ENCODE results near the gene SNX10. TPM values are rescaled to one million over a fixed set of nuclear protein-coding genes. Genes with fewer than 3 reads are reported as not detected.
A peak's percentile ranks its signal among the peaks of the same experiment; 100 is the strongest.

The SNX10 gene
- total RNA-seq, 2 experiments from 2014 or later: 31.0 to 31.6 TPM

DNA sequence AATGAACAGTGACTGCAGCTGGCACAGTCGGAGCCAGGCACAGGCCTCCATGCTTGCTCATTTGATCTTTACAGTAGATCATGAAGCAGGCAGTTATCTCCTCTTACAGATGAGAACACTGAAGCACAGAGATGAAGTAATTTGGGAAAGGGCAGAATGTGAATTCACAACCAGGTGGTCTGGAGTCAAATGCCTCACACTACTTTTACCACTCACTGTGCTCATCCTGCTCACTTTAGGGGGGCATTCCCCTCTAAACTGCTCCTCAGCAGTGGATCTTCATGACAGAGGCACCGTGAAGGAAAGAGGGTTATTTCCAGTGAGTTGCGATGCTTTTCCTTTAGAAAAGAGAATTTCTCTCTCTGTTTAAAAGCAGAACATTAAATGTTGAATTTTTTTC, 15.1 kb downstream of the SNX10 start:
- H3K27me3 Mint-ChIP-seq: no peaks in the 10 kb centered on the region
- no peak for DNase-seq
- H3K9me3 Mint-ChIP-seq: no peaks in the 10 kb centered on the region
- peaks cover 15% of the 10 kb centered on the region for H3K4me1 Mint-ChIP-seq
- H3K36me3 Mint-ChIP-seq: peaks cover 32% of the 10 kb centered on the region
- no peak overlapping the region for H3K4me3 Mint-ChIP-seq
- ATAC-seq (ENCODE audit: low read depth): no peak
- no peak overlapping the region for H3K27ac Mint-ChIP-seq
- POLR2A ChIA-PET: no interaction called here

DNA sequence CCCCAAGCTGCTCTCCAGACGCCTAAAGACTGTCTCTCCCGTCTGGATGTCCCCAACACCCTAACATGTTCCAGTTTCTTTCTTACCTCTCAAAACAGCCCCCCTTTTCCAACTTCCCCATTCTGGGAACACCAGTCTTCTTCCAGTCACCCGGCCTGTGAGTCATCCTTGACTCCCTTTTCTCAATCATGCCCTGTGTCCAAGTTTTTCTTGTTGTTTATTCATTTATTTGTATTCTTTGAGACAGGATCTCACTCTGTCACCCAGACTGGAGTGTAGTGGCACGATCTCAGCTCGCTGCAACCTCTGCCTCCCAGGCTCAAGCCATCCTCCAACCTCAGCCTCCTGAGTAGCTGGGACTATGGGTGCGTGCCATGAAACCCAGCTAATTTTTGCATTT, 15.6 kb downstream of the SNX10 start:
- ATAC-seq (ENCODE audit: low read depth) (no peak), DNase-seq (no peak)
- Mint-ChIP-seq H3K27me3 (no peaks in the 10 kb centered on the region), H3K27ac (peak overlapping the region; percentile 18), H3K9me3 (no peaks in the 10 kb centered on the region), H3K4me1 (peaks cover 15% of the 10 kb centered on the region), H3K4me3 (no peak overlapping the region), H3K36me3 (peaks cover 30% of the 10 kb centered on the region)
- POLR2A ChIA-PET: no interaction called here

DNA sequence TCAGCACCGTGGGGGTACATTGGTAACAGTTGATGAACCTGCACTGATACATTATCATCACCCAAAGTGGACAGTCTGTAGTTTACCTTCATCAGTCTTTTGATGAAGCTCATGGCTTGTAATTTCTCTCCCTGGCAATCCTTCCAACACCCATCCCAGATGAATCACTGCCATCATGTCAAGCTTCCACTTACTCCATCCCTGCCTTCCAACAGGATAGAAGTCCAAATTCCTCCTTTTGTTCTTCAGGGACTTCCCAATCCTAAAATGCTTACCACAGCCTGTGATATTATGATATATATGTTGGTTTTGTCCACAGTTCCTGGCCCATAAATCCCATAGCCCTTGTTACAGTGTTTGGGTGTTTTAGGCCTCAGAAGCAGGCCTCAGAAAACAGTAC, 16.1 kb downstream of the SNX10 start:
- DNase-seq (no peak), ATAC-seq (ENCODE audit: low read depth) (no peak)
- Mint-ChIP-seq H3K36me3 (peaks cover 28% of the 10 kb centered on the region), H3K4me3 (no peak overlapping the region), H3K9me3 (no peaks in the 10 kb centered on the region), H3K27me3 (no peaks in the 10 kb centered on the region), H3K27ac (no peak overlapping the region), H3K4me1 (peaks cover 15% of the 10 kb centered on the region)
- POLR2A ChIA-PET: no interaction called here

DNA sequence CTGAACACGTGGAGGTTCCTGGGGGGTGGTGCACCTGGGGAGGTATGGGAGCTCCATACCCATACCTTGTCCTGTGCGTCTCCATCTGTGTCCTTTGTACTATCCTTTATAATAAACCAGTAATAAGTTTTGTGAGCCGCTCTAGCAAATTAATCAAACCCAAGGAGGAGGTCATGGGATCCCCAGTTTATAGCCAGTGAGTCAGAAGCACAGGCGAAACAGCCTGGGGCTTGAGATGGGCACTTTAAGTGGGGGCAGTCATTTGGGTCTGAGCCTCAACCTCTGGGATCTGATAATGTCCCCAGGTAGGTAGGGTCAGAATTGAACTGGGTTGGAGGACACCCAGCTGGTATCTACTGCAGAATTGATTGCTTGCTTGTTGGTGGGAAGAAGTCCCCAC, 16.9 kb downstream of the SNX10 start:
- Mint-ChIP-seq H3K9me3 (no peaks in the 10 kb centered on the region), H3K4me1 (peaks cover 15% of the 10 kb centered on the region), H3K27ac (no peak overlapping the region), H3K36me3 (peaks cover 25% of the 10 kb centered on the region), H3K4me3 (no peak overlapping the region), H3K27me3 (no peaks in the 10 kb centered on the region)
- POLR2A ChIA-PET: no interaction called here
- DNase-seq (no peak), ATAC-seq (ENCODE audit: low read depth) (no peak)

DNA sequence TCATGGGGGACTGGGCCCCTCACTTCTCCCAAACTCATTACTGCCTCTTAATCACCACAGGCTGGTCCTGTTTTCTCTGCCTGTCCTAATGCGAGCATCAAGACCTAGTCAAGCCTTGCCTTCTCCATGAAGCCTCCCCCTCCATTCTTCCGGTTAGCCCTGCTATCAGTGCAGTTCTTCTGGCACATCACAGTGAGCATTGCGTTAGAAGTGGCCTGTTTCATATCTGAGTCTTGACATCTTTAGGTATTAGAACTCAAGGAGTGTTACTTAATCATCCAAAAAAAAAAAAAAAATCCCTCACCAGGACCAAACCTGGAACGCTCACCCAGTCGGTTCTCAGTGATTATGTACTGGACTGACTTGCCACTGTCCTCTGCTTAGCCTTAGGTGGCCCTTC, 17.4 kb downstream of the SNX10 start:
- POLR2A ChIA-PET: no interaction called here
- H3K36me3 Mint-ChIP-seq: peaks cover 25% of the 10 kb centered on the region
- no peak overlapping the region for H3K27ac Mint-ChIP-seq
- no peaks in the 10 kb centered on the region for H3K9me3 Mint-ChIP-seq
- DNase-seq (no peak), ATAC-seq (ENCODE audit: low read depth) (no peak)
- H3K4me3 Mint-ChIP-seq: no peak overlapping the region
- H3K27me3 Mint-ChIP-seq: no peaks in the 10 kb centered on the region
- peaks cover 14% of the 10 kb centered on the region for H3K4me1 Mint-ChIP-seq

DNA sequence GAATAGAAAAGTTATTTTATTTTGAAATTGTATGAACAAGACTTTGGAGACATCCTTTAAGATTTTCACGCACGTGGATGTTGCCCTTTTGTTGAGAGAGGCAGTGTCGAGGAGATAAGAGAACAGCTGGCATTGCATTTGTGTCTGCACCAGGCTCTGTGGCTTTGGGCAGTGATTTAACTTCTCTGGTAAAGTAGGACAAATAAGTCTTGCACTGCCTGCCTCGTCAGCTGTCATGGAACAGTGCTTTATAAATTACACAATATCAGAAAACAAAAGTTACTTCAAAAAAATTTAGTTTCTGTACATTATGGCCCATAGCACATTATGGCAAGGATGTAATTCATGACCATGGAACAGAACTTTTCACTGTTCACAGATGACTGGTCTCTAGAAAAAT, 20.1 kb downstream of the SNX10 start:
- peaks cover 18% of the 10 kb centered on the region for H3K36me3 Mint-ChIP-seq
- H3K9me3 Mint-ChIP-seq: no peaks in the 10 kb centered on the region
- H3K27ac Mint-ChIP-seq: no peak overlapping the region
- POLR2A ChIA-PET: no interaction called here
- H3K4me1 Mint-ChIP-seq: peaks cover 2% of the 10 kb centered on the region
- ATAC-seq (ENCODE audit: low read depth): no peak
- no peak for DNase-seq
- no peaks in the 10 kb centered on the region for H3K27me3 Mint-ChIP-seq
- H3K4me3 Mint-ChIP-seq: no peak overlapping the region

DNA sequence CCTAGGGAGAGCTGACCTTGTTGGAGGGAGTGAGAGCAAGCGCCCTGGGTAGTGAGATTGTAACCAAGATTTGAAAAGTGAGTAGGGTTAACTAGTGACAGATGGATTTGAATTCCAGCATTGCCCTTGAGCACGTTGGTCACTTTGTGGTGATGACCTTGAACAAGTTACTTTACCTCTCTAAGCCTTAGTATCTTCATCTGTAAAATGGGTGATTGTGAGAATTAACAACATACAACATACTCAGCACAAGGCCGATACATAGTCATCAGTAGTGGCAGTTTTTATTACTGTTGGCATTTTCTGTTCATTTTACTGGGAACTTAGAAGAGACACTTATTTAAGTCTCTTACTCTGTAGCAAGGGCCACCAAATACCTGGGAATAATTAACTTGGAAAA, 25.5 kb downstream of the SNX10 start:
- POLR2A ChIA-PET: no interaction called here
- no peak overlapping the region for H3K27ac Mint-ChIP-seq
- no peak for ATAC-seq (ENCODE audit: low read depth)

DNA sequence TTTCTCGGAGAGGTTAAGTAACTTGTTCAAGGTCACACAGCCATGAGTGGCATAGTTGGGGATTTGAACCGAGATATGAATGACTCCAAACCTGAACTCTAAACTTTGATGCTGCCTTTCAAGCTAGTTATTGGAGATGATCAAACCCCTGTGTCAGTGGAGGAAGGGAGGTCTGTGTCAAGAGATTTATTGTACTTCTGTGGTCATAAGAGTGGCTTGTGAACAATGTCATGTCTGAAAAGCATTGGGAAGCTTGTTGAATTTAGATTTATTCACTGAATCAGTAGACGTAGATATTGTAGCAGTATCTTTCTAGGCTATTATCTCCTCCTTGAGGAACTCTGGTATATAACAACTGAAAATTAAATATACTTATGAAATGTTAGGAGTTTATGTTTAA, 27.3 kb downstream of the SNX10 start:
- Mint-ChIP-seq H3K4me3 (no peak overlapping the region), H3K36me3 (peaks cover 11% of the 10 kb centered on the region), H3K4me1 (peaks cover 7% of the 10 kb centered on the region), H3K27me3 (no peaks in the 10 kb centered on the region), H3K9me3 (no peaks in the 10 kb centered on the region), H3K27ac (no peak overlapping the region)
- POLR2A ChIA-PET: interaction anchor here (0.6 to 1.2 kb wide), 3 partner anchors 23 to 130 kb away, joined by 3 read pairs; partner anchors contain the start of gene CBX3
- ATAC-seq (ENCODE audit: low read depth) (no peak), DNase-seq (no peak)

More for the DNA sequence above, 25.5 kb downstream of the SNX10 start:
- Mint-ChIP-seq H3K4me1 (peaks cover 7% of the 10 kb centered on the region), H3K9me3 (no peaks in the 10 kb centered on the region), H3K4me3 (no peak overlapping the region), H3K36me3 (peaks cover 9% of the 10 kb centered on the region), H3K27me3 (no peaks in the 10 kb centered on the region)
- DNase-seq: no peak

DNA sequence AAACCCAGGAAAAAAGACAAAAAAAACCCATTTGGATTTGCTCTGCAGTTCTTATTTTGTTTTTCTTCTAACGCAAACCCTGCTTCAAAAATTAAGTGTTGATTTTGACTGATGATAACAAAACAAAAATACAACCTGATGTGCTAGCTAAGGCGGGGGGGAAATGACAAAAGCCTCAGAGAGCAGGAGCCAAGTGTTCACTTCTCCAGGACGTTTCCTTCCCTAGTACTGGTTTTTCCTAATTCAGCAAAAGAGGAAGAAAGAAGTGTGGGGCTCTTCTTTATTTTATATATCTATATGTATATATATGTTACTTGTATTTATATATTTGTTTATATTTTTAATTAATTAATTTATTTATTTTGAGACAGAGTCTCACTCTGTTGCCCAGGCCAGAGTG, 28.0 kb downstream of the SNX10 start:
- peaks cover 7% of the 10 kb centered on the region for H3K4me1 Mint-ChIP-seq
- H3K4me3 Mint-ChIP-seq: no peak overlapping the region
- ATAC-seq (ENCODE audit: low read depth) (no peak), DNase-seq (no peak)
- no peaks in the 10 kb centered on the region for H3K9me3 Mint-ChIP-seq
- no peak overlapping the region for H3K27ac Mint-ChIP-seq
- POLR2A ChIA-PET: interaction anchor here (0.6 to 0.9 kb wide), 2 partner anchors 22 to 130 kb away, joined by 3 read pairs; no protein-coding TSS in a partner anchor
- peaks cover 11% of the 10 kb centered on the region for H3K36me3 Mint-ChIP-seq
- no peaks in the 10 kb centered on the region for H3K27me3 Mint-ChIP-seq

DNA sequence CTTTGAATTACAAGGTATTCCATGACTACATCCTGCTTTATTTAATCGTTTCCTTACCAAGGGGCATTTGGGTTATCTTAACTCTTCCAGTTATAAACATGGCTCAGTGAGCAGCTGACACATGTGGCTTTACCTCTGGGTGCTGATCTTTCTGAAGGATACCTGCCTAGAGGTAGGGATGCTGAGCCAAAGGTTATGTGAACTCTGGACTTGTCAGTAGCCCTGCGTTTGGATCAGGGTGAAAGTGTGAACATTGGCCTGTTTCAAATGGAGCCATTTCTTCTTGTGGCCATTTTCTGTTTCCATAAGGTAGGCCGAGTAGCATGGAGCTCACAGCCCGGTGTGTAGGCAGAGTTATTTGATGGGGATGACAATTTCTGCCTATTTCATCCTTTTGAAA, 29.2 kb downstream of the SNX10 start:
- H3K27ac Mint-ChIP-seq: no peak overlapping the region
- H3K27me3 Mint-ChIP-seq: no peaks in the 10 kb centered on the region
- ATAC-seq (ENCODE audit: low read depth) (no peak), DNase-seq (no peak)
- peaks cover 11% of the 10 kb centered on the region for H3K36me3 Mint-ChIP-seq
- H3K9me3 Mint-ChIP-seq: no peaks in the 10 kb centered on the region
- POLR2A ChIA-PET: no interaction called here
- peaks cover 7% of the 10 kb centered on the region for H3K4me1 Mint-ChIP-seq
- H3K4me3 Mint-ChIP-seq: no peak overlapping the region

DNA sequence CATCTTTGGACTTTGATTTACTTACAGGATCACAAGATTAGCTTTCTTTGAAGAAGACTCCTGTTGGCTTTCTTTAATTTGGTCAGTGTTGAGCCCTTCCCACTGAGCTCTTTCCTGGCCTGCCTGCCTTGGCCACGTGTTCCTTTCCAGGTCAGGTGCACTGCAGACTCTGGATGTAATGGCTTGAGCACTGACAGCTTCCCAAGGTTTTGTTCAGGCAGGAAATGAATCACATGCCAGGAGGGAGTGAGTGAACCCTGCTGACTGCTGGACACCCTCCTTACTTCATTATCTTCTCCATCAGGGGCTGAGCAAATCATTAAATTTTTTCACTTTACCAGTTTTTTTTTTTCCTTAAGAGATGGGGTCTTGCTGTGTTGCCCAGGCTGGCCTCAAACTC, 29.8 kb downstream of the SNX10 start:
- H3K4me3 Mint-ChIP-seq: no peak overlapping the region
- no peak overlapping the region for H3K27ac Mint-ChIP-seq
- no peaks in the 10 kb centered on the region for H3K27me3 Mint-ChIP-seq
- POLR2A ChIA-PET: no interaction called here
- ATAC-seq (ENCODE audit: low read depth) (no peak), DNase-seq (no peak)
- no peaks in the 10 kb centered on the region for H3K9me3 Mint-ChIP-seq
- peaks cover 7% of the 10 kb centered on the region for H3K4me1 Mint-ChIP-seq
- H3K36me3 Mint-ChIP-seq: peaks cover 13% of the 10 kb centered on the region

DNA sequence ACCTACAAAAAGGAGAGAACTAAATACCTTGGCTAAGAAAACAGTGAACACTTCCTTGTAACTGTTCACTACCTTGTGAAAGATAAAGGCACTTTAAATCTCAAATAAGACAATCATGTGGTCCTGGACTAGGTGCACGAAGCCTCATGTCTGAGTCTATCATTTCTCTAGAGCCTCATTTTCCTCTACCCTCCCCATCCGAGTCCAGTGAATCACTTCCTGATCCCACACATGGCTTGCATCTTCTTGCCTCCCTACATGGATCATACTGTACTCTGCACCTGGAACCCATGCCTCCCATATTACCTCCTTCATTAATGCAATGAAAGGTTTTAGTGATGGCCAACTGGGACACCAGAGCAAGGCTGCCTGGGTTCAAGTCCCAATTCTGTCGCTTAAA, 34.5 kb downstream of the SNX10 start:
- Mint-ChIP-seq H3K27me3 (no peaks in the 10 kb centered on the region), H3K27ac (no peak overlapping the region), H3K36me3 (peaks cover 32% of the 10 kb centered on the region), H3K4me1 (peaks cover 8% of the 10 kb centered on the region), H3K9me3 (no peaks in the 10 kb centered on the region), H3K4me3 (no peak overlapping the region)
- no peak for DNase-seq
- POLR2A ChIA-PET: no interaction called here
- ATAC-seq (ENCODE audit: low read depth): no peak

DNA sequence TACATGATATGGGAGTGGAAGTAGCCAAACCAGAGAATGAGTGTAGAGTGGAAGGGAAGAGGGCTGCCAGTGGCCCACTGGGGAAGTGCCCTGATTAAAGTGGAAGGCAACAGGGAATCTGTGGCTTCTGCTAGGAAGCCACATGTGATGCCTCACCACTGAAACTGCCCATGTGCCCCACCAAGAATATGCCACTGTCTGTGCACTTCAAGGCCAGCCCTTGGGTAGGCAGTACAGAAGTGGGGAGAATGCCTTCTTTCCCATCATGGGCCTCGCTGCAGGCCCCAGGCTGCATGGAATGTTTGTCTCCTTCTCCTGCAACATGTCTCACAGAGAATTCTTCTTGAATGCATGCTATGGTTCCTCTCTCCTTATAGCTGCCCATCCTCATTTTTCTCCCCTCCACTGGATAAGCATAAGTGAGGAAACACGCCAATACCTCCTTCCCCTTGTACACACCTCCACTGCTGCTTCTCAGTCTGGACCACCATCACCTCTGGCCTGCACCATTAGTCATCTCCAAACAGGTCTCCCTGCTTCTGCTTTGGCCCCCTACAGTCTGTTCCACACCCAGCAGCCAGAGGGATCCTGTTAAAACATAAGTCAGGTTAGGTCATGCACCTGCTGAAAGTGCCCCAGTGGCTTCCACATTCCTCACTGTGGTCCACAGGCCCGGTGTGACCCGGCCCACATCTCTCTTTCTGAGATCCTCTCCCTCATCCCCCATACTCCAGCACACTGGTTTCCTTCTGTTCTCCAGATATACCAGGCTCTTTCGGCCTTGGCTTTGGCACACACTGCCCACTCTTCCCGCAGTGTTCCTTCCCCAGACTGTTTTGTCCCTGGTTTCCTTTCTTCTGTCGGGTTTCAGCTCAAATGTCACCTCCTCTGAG, 37.1 kb downstream of the SNX10 start:
- POLR2A ChIA-PET: no interaction called here
- DNase-seq (no peak), ATAC-seq (ENCODE audit: low read depth) (no peak)
- H3K36me3 Mint-ChIP-seq: peaks cover 37% of the 10 kb centered on the region
- H3K4me1 Mint-ChIP-seq: peaks cover 9% of the 10 kb centered on the region
- peak overlapping the region; percentile 11 for H3K27ac Mint-ChIP-seq
- H3K4me3 Mint-ChIP-seq: no peak overlapping the region
- no peaks in the 10 kb centered on the region for H3K27me3 Mint-ChIP-seq
- H3K9me3 Mint-ChIP-seq: no peaks in the 10 kb centered on the region

DNA sequence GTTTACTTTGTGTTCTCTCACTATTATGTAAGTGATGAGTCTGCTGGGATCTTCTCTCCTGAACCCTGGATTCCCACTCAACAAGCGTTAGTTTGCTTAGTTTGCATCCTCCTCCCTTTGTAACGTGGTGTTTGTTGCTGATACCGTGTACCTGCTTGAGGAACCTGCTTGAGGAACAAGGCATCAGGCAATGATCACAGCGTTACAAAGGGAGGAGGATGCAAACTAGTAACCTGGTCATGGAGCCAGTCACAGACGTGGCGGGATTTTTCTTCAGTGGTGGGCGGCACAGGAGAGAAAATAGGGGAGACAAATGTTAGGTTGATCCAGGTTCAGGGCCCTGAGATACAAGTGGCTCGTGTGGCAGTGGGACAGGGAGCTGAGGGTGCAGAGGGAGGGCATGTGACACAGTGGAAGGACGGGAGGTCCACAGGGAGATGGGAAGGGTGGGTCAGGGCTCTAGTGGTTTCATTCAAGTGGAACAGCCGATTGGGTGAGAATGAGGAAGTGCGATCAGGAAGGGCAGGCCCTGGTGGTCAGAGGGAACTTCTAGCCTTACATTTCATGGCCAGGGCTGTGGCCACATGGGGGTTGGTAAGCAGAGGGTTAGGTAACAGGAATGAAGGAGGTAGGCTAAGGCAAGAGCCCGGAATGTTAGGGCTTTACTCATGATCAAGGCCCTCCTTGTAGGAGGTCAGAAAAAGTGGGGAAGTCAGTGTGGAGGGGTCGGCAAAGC, 38.0 kb downstream of the SNX10 start:
- H3K4me1 Mint-ChIP-seq: peaks cover 15% of the 10 kb centered on the region
- H3K36me3 Mint-ChIP-seq: peaks cover 43% of the 10 kb centered on the region
- POLR2A ChIA-PET: interaction anchor here (0.6 kb wide), 1 partner anchor 12 kb away, joined by 5 read pairs; no protein-coding TSS in a partner anchor
- H3K9me3 Mint-ChIP-seq: no peaks in the 10 kb centered on the region
- no peak overlapping the region for H3K27ac Mint-ChIP-seq
- no peaks in the 10 kb centered on the region for H3K27me3 Mint-ChIP-seq
- H3K4me3 Mint-ChIP-seq: no peak overlapping the region
- ATAC-seq (ENCODE audit: low read depth) (no peak), DNase-seq (no peak)
